GM12864 (cell line): ENCODE results near the gene SNORC.

ENCODE experiments used
- DNase-seq: peaks from one replicate; pipeline ENCODE4 v3.0.0-alpha.2; 2011; ENCODE audit warnings: low read depth
- H3K4me3 ChIP-seq: 2 replicates; pipeline ENCODE4 v1.5.1; 2011; ENCODE audit warnings: mild to moderate bottlenecking, low read depth, low read length, control low read depth
- TF ChIP-seq, protein P1 (sequence below): IDR thresholded peaks from 2 replicates; pipeline ENCODE4 v1.5.1; 2011; ENCODE audit warnings: low read depth, mild to moderate bottlenecking, moderate library complexity, low read length, control low read depth, inconsistent platforms; ENCODE audit errors: missing control alignments

SNORC gene

DNA sequence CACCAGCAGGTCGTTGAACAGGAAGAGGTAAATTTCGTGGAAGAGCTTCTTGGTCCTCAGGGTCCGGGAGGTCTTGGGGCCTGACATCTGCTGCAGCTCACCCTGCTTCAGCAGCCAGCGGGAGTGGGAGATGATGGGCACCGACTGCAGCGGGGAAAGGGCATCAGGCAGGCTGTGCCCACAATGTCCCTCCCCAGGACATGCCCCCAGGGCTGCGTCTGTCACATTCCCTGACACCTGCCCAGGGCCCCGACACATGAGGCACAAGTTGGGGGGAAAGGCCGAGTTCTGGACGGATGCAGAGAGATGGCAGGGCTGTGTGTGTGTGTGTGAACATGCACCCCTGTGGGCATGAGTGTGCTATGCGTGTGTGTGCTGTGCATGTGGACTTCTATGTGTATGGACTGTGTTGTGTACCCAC, 13.9 kb downstream of the SNORC start:
- DNase-seq, result no peak
- TF ChIP-seq, protein P1, sequence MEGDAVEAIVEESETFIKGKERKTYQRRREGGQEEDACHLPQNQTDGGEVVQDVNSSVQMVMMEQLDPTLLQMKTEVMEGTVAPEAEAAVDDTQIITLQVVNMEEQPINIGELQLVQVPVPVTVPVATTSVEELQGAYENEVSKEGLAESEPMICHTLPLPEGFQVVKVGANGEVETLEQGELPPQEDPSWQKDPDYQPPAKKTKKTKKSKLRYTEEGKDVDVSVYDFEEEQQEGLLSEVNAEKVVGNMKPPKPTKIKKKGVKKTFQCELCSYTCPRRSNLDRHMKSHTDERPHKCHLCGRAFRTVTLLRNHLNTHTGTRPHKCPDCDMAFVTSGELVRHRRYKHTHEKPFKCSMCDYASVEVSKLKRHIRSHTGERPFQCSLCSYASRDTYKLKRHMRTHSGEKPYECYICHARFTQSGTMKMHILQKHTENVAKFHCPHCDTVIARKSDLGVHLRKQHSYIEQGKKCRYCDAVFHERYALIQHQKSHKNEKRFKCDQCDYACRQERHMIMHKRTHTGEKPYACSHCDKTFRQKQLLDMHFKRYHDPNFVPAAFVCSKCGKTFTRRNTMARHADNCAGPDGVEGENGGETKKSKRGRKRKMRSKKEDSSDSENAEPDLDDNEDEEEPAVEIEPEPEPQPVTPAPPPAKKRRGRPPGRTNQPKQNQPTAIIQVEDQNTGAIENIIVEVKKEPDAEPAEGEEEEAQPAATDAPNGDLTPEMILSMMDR, result no peak
- H3K4me3 ChIP-seq, result no peak overlapping the region

DNA sequence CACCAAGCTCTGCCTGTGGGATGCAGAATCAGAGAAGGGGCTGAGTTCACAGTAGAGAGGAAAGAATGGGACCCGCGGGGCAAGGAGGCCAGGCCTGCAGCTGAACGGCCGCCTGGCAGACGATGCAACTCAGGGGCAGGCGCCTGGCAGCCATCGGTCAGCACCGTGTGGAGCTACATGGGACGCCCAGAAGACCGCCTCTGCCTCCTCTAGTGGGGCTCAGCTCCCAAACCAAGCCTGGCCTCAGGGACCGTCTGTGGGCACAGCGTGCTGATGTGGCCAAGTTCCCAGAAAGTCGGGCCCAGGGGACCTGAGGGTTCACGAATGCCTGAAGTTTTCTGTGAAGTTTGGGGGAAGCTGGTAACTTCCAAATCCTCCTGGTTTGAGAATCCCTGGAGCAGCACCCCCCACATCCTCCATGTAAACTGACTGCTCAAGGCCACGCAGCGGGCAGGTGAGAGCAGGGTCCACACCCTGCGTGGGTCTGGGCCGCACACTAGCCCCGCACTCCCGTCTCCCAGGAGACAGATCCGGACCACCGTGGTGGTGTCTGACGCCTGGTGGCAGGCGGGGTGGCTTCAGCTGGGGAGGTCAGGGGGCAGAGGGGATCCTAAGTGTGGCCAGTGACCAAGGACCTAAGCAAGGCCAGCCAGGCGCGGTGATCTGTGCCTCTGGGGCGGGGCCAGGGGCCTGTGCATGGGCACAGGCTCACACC, 14.6 kb downstream of the SNORC start:
- H3K4me3 ChIP-seq, result no peak overlapping the region
- DNase-seq, result no peak
- TF ChIP-seq, protein P1, result no peak

DNA sequence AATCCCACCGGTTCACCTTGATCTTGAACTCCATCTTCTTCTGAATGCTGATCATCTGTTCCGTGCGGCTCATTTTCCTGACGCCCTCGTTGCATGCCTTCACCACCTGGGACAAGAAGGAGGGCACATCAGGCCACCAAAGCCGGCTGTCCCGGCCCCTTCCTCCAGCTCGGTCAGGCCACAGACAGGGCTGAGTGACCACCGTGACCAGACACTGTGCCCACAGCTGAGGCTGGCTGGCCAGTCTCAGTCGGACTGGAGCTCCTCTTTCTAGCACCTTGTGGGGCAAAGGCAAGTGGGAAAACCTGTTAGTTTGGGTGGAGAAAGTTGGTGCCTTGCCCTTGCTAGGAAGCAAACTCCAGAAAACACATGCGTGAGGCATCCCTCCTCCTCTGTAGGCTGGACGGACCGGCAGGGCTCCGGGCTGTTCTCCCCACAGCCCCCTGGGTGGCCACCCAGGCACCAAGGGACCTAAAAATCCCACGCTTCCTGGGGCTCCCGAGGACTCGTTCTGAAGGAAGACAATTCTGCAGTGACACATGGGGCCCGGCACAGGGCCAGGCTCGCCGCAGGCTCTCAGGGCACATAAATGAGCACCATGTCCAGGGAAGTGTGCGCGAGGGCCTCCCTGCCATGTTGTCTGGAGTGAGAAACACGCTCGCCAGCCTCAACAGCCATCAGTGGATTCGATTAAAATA, 15.3 kb downstream of the SNORC start:
- TF ChIP-seq, protein P1, result no peak
- no peak for DNase-seq
- H3K4me3 ChIP-seq, result no peak overlapping the region

DNA sequence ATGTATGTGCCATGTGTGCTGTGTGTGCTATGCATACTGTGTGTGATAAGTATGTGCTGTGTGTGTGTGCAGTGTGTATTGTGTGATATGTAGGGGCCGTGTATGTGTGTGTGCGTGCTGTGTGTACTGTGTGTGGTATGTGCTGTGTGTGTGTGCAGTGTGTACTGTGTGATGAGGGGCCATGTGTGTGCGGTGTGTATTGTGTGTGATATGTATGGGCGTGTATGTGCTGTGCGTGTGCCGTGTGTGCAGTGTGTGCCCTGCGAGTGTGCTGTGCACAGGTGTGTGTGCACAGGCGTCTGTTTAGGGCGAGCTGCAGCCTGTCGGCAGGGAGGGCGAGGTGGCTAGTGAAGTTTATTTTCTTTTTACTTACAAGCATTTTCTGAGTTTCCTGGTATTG, 16.1 kb downstream of the SNORC start:
- TF ChIP-seq, protein P1, result no peak
- no peak for DNase-seq
- H3K4me3 ChIP-seq, result no peak overlapping the region

DNA sequence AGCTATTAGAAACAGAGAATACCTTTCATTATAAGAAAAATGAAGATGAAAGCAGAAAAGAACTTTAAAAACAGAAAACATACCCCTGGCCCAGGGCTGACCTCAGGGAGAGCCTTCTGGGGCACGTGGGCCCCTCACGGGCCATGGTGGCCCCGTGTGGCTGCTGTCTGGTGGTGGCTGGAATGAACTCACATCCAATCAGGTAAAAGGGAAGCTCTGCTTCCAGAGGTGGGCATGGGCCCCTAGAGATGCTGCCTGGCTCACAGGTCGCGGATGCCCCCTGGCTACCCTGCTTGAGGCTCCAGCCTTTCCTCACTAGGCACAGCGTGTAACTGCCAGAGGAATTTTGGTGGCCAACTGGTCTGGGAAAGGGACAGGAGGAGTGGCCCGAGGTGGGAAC, 16.6 kb downstream of the SNORC start:
- TF ChIP-seq, protein P1, result no peak
- no peak for DNase-seq
- H3K4me3 ChIP-seq, result no peak overlapping the region

DNA sequence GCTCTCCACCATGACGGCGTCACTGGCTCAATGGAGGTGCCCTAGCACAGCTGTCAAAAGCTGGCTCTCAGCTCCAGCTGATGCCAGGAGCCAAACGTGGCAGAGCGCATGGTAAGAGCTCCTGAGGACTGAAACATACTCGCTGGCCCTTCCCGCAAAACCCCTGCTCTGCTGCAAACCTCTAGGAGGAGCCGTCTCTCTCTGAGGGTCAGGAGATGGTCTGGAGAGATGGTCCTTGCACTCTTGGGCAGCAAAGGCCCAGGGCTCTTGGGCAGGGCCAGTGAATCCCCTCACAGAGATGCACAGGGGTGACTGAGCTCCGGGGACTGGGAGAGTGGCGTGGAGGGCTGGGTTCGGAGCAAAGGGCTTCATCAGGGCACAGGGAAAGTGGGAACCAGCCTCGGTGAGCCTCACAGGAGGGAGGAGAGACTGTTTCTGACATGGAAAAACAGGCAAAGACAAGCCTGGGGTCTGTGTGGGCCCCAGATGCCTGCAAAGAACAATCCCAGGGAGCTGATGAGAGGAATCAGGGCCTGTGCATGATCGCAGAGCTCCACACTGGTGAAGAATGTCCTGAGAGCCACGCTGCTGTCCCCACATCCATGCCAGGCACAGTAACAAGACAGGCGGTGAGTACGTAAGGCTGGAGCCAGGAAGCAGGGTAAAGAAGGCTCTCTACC, 17.2 kb downstream of the SNORC start:
- DNase-seq, result no peak
- no peak overlapping the region for H3K4me3 ChIP-seq
- TF ChIP-seq, protein P1, result peak; percentile 6
